GM12878 (cell line): ENCODE results near the gene SETMAR. TPM values are rescaled to one million over a fixed set of nuclear protein-coding genes. Genes with fewer than 3 reads are reported as not detected.

Source experiments
- ATAC-seq: fragments of 200-7000 bp; cut with Tn5 transposase; 3 replicates; pipeline ENCODE4 v1.9.1; 2020; ENCODE audit warnings: mild to moderate bottlenecking, moderate library complexity
- BruUV-seq: library from RNA; stranded (reverse); fragments of 400-500 nt; replicated peaks from 2 replicates; lab custom pipeline; 2021; lab: Mats Ljungman, UMichigan
- CTCF ChIA-PET: fragments of 300-600 bp; sonication (Branson Sonifier 250); formaldehyde crosslinking; extraction: SDS; loops from one replicate; lab custom pipeline; 2021; ENCODE audit warnings: inconsistent platforms; lab: Yijun Ruan, JAX
- POLR2A ChIA-PET: fragments of 350-600 bp; formaldehyde crosslinking; extraction: SDS; loops from one replicate; lab custom pipeline; 2021; ENCODE audit warnings: inconsistent platforms; lab: Charles Lee
- RAD21 ChIA-PET: fragments of 300-600 bp; sonication (Branson Sonifier 250); formaldehyde crosslinking; loops from one replicate; lab custom pipeline; 2023; ENCODE audit warnings: antibody characterized with exemption; ENCODE audit not compliant: unreplicated experiment; lab: Charles Lee
- SMC1A ChIA-PET: fragments of 300-600 bp; sonication (Branson Sonifier 250); formaldehyde crosslinking; loops from one replicate; lab custom pipeline; 2023; ENCODE audit not compliant: unreplicated experiment, uncharacterized antibody; lab: Charles Lee
- DNase-seq: peaks from one replicate; pipeline ENCODE4 v3.0.0-alpha.2; 2011; ENCODE audit warnings: low read depth, low spot score
- FAIRE-seq: peaks from 3 replicates; lab custom pipeline; 2011; peaks lifted over from hg19 to GRCh38; lab: Jason Lieb, UNC
- H2AFZ ChIP-seq: 2 replicates; pipeline ENCODE4 v1.6.0; 2011; ENCODE audit warnings: low read depth, low read length, control low read depth; ENCODE audit not compliant: control insufficient read depth
- H3K27ac ChIP-seq: 2 replicates; pipeline ENCODE4 v1.5.1; 2011; ENCODE audit warnings: control low read depth; ENCODE audit not compliant: control insufficient read depth, insufficient read depth
- H3K27me3 ChIP-seq, 2 experiments: replicated peaks in 1 of 2; 2 replicates each; pipeline versions ENCODE4 v1.6.0 to v1.6.1; 2011; ENCODE audit warnings: low read length in 1 of 2; ENCODE audit not compliant: control insufficient read depth in 2 of 2, insufficient read depth in 2 of 2
- H3K36me3 ChIP-seq, 2 experiments: 2 replicates each; pipeline ENCODE4 v1.5.1; 2011; ENCODE audit warnings: low read length in 1 of 2; ENCODE audit not compliant: control insufficient read depth in 2 of 2, insufficient read depth in 2 of 2
- H3K4me1 ChIP-seq: 2 replicates; pipeline ENCODE4 v1.6.1; 2011; ENCODE audit warnings: mild to moderate bottlenecking, low read length, moderate library complexity, mixed read lengths; ENCODE audit not compliant: control insufficient read depth, insufficient read depth
- H3K4me2 ChIP-seq: 2 replicates; pipeline ENCODE4 v1.6.0; 2011; ENCODE audit warnings: control low read depth; ENCODE audit not compliant: control insufficient read depth, insufficient read depth
- H3K4me3 ChIP-seq: fragments of 200-600 bp; sonication (generic); 2 replicates; pipeline ENCODE4 v1.5.1; 2016
- H3K79me2 ChIP-seq: 2 replicates; pipeline ENCODE4 v1.6.0; 2011; ENCODE audit warnings: low read length; ENCODE audit not compliant: control insufficient read depth, insufficient read depth
- H3K9ac ChIP-seq: 2 replicates; pipeline ENCODE4 v1.8.0; 2011; ENCODE audit warnings: low read length, control low read depth, mixed read lengths; ENCODE audit not compliant: control insufficient read depth, insufficient read depth
- H3K9me3 ChIP-seq: replicated peaks from 3 replicates; pipeline ENCODE4 v1.5.1; 2011; ENCODE audit warnings: mild to moderate bottlenecking, low read length; ENCODE audit not compliant: control insufficient read depth, insufficient read depth
- H4K20me1 ChIP-seq: 2 replicates; pipeline ENCODE4 v1.6.0; 2011; ENCODE audit not compliant: control insufficient read depth, insufficient read depth
- ASH2L ChIP-seq: fragments of 300-600, 200-600 bp; sonication (generic); IDR thresholded peaks from 2 replicates; pipeline ENCODE4 v1.6.1; 2017; ENCODE audit warnings: low read depth, mild to moderate bottlenecking, borderline replicate concordance
- MXI1 ChIP-seq: fragments of 150-350 bp; IDR thresholded peaks from 2 replicates; pipeline ENCODE4 v1.6.1; 2011; ENCODE audit warnings: low read depth, mild to moderate bottlenecking, inconsistent platforms, low read length, improper control_type of control experiment
- NFYA ChIP-seq: IDR thresholded peaks from 2 replicates; pipeline ENCODE4 v1.6.1; 2011; ENCODE audit warnings: low read depth, mild to moderate bottlenecking, low read length, improper control_type of control experiment, borderline replicate concordance
- RELA ChIP-seq: fragments of 450-650 bp; IDR thresholded peaks from 2 replicates; pipeline ENCODE4 v1.8.0; 2014; ENCODE audit warnings: borderline replicate concordance; ENCODE audit not compliant: partially characterized antibody
- SP1 ChIP-seq: IDR thresholded peaks from one replicate; pipeline ENCODE4 v1.6.1; 2011; ENCODE audit warnings: low read depth, low read length
- WRNIP1 ChIP-seq: IDR thresholded peaks from 2 replicates; pipeline ENCODE4 v1.6.1; 2011; ENCODE audit warnings: low read depth, low read length, improper control_type of control experiment, borderline replicate concordance
- WGBS: methylation state at CpG from one replicate; pipeline ENCODE4 v1.1.6; 2016; ENCODE audit warnings: low lambda C conversion rate; ENCODE audit not compliant: insufficient replicate concordance, insufficient coverage; ENCODE audit errors: missing lambda C conversion rate; 5-methylcytosine and 5-hydroxymethylcytosine counted together
- in situ Hi-C: fragments of 300-500 bp; cut with MboI; formaldehyde crosslinking; loops from 9 replicates; pipeline ENCODE4 v1.14.3; 2018; ENCODE audit warnings: mixed read lengths
- intact Hi-C: fragments of 100-400 bp; cut with micrococcal nuclease; formaldehyde crosslinking; loops from one replicate; pipeline ENCODE4 v1.14.2; 2022; ENCODE audit not compliant: unreplicated experiment
- polyA plus RNA-seq, 11 experiments: library from polyadenylated mRNA; depleted of rRNA in 4 of 11; unstranded in 6 of 11; stranded (reverse) in 5 of 11; fragments of >200 nt; fragmentation: Nextera tagmentation in 4 of 11; fragmentation: Illumina TruSeq in 1 of 11; extraction: Ambion mirVana in 4 of 11; extraction: Trizol in 1 of 11; gene quantifications; 1 replicate in 1 of 11; 2 replicates in 10 of 11; pipeline versions ENCODE4 v1.2.1 to v1.2.3, GENCODE V29; 2011 to 2016; ENCODE audit warnings: inconsistent platforms in 2 of 11, missing spikeins in 2 of 11, low read depth in 1 of 11
- total RNA-seq, 4 experiments: library from RNA; depleted of rRNA in 3 of 4; stranded (reverse); fragments of >200 nt in 3 of 4; fragmentation: Illumina TruSeq in 1 of 4; extraction: Trizol in 1 of 4; gene quantifications; 2 replicates each; pipeline versions ENCODE4 v1.2.1 to v1.2.3, GENCODE V29; 2013 to 2021
- TF ChIP-seq, protein P1 (sequence below): fragments of 450-650 bp; IDR thresholded peaks from 2 replicates; pipeline ENCODE4 v1.6.1; 2017; ENCODE audit warnings: mild to moderate bottlenecking, moderate library complexity
- TF ChIP-seq, protein P2 (sequence below): IDR thresholded peaks from 2 replicates; pipeline ENCODE4 v1.6.1; 2011; ENCODE audit warnings: low read depth, mild to moderate bottlenecking, low read length, moderate library complexity, borderline replicate concordance; ENCODE audit errors: extremely low read depth
- TF ChIP-seq, protein P3 (sequence below): IDR thresholded peaks from 2 replicates; pipeline ENCODE4 v1.6.1; 2012; ENCODE audit warnings: mild to moderate bottlenecking, low read depth, low read length
- TF ChIP-seq, protein P4 (sequence below): IDR thresholded peaks from 2 replicates; pipeline ENCODE4 v1.6.1; 2011; ENCODE audit warnings: mild to moderate bottlenecking, low read depth, low read length, moderate library complexity; ENCODE audit not compliant: insufficient replicate concordance

Gene SETMAR
- total and polyA plus RNA-seq, 10 of the 15 experiments (the other 5 are each of a cell fraction or from before 2014, with no cell fraction given) = 7.1 to 25.1 (median 20.3) TPM

DNA sequence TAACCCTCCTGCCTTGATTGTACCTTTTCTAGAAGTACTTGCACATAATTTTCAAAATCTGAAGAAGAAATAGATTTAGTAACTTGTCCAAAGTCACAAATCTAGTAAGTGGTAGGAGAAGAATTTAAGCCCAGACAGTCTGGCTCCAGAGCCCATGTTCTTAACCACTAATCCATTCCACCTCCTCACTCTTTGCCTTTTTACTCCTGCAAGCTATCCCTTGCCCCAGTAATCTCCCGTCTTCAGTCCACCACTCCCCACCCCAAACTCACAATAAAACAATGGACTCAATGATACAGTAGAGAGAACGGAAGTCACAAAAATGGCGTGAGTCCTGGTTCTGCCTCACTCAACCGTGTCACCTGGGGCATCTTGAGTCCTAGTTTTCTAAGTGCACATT, 48.7 kb downstream of the SETMAR start (continued):
- TF ChIP-seq, protein P1, sequence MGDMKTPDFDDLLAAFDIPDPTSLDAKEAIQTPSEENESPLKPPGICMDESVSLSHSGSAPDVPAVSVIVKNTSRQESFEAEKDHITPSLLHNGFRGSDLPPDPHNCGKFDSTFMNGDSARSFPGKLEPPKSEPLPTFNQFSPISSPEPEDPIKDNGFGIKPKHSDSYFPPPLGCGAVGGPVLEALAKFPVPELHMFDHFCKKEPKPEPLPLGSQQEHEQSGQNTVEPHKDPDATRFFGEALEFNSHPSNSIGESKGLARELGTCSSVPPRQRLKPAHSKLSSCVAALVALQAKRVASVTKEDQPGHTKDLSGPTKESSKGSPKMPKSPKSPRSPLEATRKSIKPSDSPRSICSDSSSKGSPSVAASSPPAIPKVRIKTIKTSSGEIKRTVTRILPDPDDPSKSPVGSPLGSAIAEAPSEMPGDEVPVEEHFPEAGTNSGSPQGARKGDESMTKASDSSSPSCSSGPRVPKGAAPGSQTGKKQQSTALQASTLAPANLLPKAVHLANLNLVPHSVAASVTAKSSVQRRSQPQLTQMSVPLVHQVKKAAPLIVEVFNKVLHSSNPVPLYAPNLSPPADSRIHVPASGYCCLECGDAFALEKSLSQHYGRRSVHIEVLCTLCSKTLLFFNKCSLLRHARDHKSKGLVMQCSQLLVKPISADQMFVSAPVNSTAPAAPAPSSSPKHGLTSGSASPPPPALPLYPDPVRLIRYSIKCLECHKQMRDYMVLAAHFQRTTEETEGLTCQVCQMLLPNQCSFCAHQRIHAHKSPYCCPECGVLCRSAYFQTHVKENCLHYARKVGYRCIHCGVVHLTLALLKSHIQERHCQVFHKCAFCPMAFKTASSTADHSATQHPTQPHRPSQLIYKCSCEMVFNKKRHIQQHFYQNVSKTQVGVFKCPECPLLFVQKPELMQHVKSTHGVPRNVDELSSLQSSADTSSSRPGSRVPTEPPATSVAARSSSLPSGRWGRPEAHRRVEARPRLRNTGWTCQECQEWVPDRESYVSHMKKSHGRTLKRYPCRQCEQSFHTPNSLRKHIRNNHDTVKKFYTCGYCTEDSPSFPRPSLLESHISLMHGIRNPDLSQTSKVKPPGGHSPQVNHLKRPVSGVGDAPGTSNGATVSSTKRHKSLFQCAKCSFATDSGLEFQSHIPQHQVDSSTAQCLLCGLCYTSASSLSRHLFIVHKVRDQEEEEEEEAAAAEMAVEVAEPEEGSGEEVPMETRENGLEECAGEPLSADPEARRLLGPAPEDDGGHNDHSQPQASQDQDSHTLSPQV = no peak

DNA sequence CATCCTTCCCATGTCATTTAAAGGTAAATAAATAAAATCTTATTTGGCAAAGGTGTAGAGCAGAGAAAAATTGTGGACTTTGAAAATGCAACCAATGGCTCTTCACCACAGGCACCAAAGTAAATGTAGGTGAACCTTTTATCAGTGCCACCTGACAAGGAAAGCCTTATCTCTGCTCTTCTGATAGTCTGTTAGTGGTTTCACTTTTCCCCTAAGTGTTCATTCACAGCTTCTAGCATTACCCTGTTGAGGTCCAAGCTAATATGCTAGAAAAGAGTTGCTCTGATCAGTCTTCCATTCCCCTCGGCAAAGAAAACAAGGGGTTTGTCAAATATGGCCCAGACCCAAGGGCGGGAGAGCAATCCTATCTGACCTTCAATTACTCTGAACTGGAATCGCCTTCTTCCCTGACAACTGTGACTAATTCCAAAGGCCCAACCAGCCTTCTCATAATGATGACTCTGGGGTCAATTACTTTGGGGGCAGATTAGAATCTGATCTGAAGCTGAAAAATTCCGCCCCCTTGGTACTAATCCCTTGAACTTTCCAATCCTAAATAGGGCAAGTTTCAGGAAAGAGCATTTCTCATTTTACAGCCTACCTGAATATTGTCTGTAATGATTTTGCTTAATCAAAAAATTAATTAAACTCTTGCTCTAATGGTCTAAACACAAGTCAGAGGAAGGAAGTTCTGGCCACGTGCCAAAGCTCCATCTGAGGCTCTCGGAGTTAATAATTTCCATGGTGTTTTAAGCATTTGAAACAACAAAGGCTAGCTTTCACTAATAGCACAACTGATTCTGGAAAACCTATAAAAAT, 52.4 kb downstream of the SETMAR start:
- ChIA-PET POLR2A (no interaction called here), RAD21 (interaction anchor here (1.2 kb wide), 1 partner anchor 229 kb away, joined by 3 read pairs; no protein-coding TSS in a partner anchor), SMC1A (interaction anchor here (1.0 to 1.3 kb wide), 2 partner anchors 12 to 58 kb away, joined by 3 to 5 read pairs; no protein-coding TSS in a partner anchor), CTCF (interaction anchor here (1.5 kb wide), 1 partner anchor 278 kb away, joined by 9 read pairs; no protein-coding TSS in a partner anchor)
- Histone ChIP-seq H3K9me3 (no peaks in the 10 kb centered on the region; the same call in 2 of the 3 replicates), H3K79me2 (no peaks in the 10 kb centered on the region), H4K20me1 (no peaks in the 10 kb centered on the region), H3K27ac (no peak overlapping the region), H3K36me3 (no peaks in the 10 kb centered on the region; a peak in 1 of 4 replicates), H3K27me3 (no peaks in the 10 kb centered on the region), H3K9ac (no peak overlapping the region), H2AFZ (no peak overlapping the region), H3K4me2 (no peak overlapping the region), H3K4me3 (no peak overlapping the region), H3K4me1 (no peaks in the 10 kb centered on the region)
- intact Hi-C loops (loop anchor here (10.0 kb wide), 1 partner anchor 699 kb away; no protein-coding TSS in a partner anchor), in situ Hi-C loops (loop anchor here (10.0 kb wide), 1 partner anchor 709 kb away; no protein-coding TSS in a partner anchor)
- WGBS = 90% methylated on average over 6 of the region's 6 CpGs
- FAIRE-seq = no peak
- no TSS peak for BruUV-seq
- no peak for ATAC-seq
- DNase-seq = no peak
- TF ChIP-seq RELA (no peak), MXI1 (no peak), WRNIP1 (no peak), ASH2L (no peak), SP1 (no peak), NFYA (no peak)
- TF ChIP-seq, protein P2, sequence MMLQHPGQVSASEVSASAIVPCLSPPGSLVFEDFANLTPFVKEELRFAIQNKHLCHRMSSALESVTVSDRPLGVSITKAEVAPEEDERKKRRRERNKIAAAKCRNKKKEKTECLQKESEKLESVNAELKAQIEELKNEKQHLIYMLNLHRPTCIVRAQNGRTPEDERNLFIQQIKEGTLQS = no peak
- TF ChIP-seq, protein P3, sequence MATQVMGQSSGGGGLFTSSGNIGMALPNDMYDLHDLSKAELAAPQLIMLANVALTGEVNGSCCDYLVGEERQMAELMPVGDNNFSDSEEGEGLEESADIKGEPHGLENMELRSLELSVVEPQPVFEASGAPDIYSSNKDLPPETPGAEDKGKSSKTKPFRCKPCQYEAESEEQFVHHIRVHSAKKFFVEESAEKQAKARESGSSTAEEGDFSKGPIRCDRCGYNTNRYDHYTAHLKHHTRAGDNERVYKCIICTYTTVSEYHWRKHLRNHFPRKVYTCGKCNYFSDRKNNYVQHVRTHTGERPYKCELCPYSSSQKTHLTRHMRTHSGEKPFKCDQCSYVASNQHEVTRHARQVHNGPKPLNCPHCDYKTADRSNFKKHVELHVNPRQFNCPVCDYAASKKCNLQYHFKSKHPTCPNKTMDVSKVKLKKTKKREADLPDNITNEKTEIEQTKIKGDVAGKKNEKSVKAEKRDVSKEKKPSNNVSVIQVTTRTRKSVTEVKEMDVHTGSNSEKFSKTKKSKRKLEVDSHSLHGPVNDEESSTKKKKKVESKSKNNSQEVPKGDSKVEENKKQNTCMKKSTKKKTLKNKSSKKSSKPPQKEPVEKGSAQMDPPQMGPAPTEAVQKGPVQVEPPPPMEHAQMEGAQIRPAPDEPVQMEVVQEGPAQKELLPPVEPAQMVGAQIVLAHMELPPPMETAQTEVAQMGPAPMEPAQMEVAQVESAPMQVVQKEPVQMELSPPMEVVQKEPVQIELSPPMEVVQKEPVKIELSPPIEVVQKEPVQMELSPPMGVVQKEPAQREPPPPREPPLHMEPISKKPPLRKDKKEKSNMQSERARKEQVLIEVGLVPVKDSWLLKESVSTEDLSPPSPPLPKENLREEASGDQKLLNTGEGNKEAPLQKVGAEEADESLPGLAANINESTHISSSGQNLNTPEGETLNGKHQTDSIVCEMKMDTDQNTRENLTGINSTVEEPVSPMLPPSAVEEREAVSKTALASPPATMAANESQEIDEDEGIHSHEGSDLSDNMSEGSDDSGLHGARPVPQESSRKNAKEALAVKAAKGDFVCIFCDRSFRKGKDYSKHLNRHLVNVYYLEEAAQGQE = no peak
- TF ChIP-seq, protein P4, sequence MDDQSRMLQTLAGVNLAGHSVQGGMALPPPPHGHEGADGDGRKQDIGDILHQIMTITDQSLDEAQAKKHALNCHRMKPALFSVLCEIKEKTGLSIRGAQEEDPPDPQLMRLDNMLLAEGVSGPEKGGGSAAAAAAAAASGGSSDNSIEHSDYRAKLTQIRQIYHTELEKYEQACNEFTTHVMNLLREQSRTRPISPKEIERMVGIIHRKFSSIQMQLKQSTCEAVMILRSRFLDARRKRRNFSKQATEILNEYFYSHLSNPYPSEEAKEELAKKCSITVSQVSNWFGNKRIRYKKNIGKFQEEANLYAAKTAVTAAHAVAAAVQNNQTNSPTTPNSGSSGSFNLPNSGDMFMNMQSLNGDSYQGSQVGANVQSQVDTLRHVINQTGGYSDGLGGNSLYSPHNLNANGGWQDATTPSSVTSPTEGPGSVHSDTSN = no peak
